Epithelial cell of proximal tubule (primary cell): ENCODE measurements around the gene SLC12A4. TPM values are rescaled to one million over a fixed set of nuclear protein-coding genes. Genes with fewer than 3 reads are reported as not detected.

Experiments
- DNase-seq: peaks from one replicate; pipeline ENCODE4 v3.0.0-alpha.2; 2011; ENCODE audit warnings: low read depth
- H3K4me3 ChIP-seq: 2 replicates; pipeline ENCODE4 v1.5.1; 2011; ENCODE audit warnings: low read depth, mild to moderate bottlenecking, low read length
- total RNA-seq: library from RNA; depleted of rRNA; stranded (reverse); fragments of >200 nt; gene quantifications from 2 replicates; pipeline ENCODE4 v1.2.3, GENCODE V29; 2015
- TF ChIP-seq, protein P1 (sequence below): conservative IDR thresholded peaks from 2 replicates; pipeline ENCODE4 v1.5.1; 2012; ENCODE audit warnings: low read depth, mild to moderate bottlenecking, low read length

SLC12A4 gene
- total RNA-seq, 1 donor from 2014 or later: 50.7 TPM

GRCh38 chr16:67935101-67935401 lies 33.4 kb downstream of the SLC12A4 start:
- TF ChIP-seq, protein P1, sequence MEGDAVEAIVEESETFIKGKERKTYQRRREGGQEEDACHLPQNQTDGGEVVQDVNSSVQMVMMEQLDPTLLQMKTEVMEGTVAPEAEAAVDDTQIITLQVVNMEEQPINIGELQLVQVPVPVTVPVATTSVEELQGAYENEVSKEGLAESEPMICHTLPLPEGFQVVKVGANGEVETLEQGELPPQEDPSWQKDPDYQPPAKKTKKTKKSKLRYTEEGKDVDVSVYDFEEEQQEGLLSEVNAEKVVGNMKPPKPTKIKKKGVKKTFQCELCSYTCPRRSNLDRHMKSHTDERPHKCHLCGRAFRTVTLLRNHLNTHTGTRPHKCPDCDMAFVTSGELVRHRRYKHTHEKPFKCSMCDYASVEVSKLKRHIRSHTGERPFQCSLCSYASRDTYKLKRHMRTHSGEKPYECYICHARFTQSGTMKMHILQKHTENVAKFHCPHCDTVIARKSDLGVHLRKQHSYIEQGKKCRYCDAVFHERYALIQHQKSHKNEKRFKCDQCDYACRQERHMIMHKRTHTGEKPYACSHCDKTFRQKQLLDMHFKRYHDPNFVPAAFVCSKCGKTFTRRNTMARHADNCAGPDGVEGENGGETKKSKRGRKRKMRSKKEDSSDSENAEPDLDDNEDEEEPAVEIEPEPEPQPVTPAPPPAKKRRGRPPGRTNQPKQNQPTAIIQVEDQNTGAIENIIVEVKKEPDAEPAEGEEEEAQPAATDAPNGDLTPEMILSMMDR: no peak

GRCh38 chr16:67934306-67935100 lies 33.9 kb downstream of the SLC12A4 start:
- peak overlapping the region; percentile 77 for H3K4me3 ChIP-seq
- TF ChIP-seq, protein P1: no peak
- no peak for DNase-seq

More at GRCh38 chr16:67935101-67935401, 33.4 kb downstream of the SLC12A4 start:
- no peak for DNase-seq
- H3K4me3 ChIP-seq: peak overlapping the region; percentile 77

DNA sequence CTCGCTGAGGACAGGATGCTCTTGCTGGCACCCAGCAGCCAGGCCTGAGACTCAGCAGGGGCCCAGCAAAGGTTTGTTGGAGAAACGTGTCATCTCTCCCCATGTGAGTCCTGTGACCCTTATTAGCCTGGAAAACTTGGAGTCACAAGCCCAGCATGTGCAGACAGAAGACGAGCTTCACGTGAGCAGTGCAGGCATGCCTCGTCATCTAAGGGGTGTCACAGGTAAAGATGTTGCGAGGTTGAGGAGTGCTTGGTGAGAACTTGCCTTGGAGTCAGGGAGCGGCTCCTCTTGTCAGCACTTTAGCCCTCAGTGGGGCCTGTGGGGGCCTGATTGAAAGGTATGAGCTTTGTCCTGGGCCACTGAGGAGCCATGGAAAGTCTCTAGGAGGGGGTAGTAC lies 34.6 kb downstream of the SLC12A4 start:
- DNase-seq: no peak
- TF ChIP-seq, protein P1: no peak
- no peak overlapping the region for H3K4me3 ChIP-seq

GRCh38 chr16:67932462-67932840 lies 36.0 kb downstream of the SLC12A4 start:
- no peak for DNase-seq
- H3K4me3 ChIP-seq: no peak overlapping the region
- TF ChIP-seq, protein P1: no peak

DNA sequence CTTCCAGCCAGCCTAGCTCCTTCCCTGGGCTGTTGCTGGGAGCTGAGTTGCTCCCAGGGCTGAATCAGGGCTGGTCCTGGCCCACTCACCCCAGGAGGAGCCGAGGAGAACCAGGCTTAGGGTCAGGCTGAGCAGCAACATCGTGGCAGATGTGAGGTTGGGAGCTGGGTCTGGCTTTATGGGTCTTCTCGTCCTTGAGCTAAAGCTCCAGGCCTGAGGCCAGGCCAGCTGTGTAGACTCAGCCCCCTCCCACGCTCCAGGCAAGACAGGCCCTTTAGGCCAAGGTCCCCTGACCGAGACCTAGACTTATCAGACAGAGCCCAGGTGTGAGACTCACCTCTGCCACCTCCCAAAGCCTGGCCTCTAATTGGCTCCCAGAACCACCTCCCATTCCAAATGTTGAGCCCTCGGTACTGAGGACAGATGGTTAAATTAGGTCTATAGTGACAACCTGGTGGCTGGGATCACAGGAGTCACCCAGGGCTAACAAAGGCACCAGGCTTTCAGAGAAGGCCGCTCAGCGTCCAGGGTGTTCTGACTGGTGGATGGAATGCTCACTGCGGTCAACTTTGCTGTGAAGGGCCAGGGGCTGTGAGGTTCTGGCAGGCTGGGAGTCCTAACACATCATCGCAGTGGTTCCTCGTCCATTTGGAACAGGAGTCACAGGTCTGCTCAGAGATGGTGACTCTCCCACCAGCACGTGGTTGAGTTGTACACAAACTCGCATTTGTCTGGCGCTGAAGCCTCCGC lies 36.5 kb downstream of the SLC12A4 start, which contains the start of gene CTRL:
Gene CTRL, minus strand, starts transcription at position 151 of the 750 bp plus-strand sequence. Its CDS starts 10 bp downstream, at position 141.
- TF ChIP-seq, protein P1: peak; percentile 34

GRCh38 chr16:67930678-67931211 lies 37.7 kb downstream of the SLC12A4 start:
- DNase-seq: no peak
- TF ChIP-seq, protein P1: no peak
- H3K4me3 ChIP-seq: no peak overlapping the region

More for the DNA sequence above, 36.5 kb downstream of the SLC12A4 start, which contains the start of gene CTRL:
- no peak for DNase-seq
- no peak within 1 kb of the TSS for H3K4me3 ChIP-seq
